SK-N-SH (cell line): ENCODE data around the gene PRDM5. TPM values are rescaled to one million over a fixed set of nuclear protein-coding genes. Genes with fewer than 3 reads are reported as not detected.

Experiments
- CTCF ChIA-PET: fragments of 300-600, 350-600 bp; formaldehyde crosslinking; extraction: SDS; loops from one replicate; lab custom pipeline; 2021; lab: Yijun Ruan, JAX
- POLR2A ChIA-PET: fragments of 350-600 bp; sonication (Branson Sonifier 250); formaldehyde crosslinking; extraction: SDS; loops from one replicate; lab custom pipeline; 2020; ENCODE audit warnings: antibody characterized with exemption, inconsistent platforms; lab: Yijun Ruan, JAX
- DNase-seq: peaks from one replicate; pipeline ENCODE4 v3.0.0; 2012
- H2AFZ ChIP-seq: fragments of 200-600 bp; sonication (generic); 2 replicates; pipeline ENCODE4 v1.8.1; 2016; ENCODE audit warnings: antibody characterized with exemption, mild to moderate bottlenecking, low read depth
- H3F3A ChIP-seq: fragments of 200-600 bp; sonication (generic); replicated peaks from 2 replicates; pipeline ENCODE3; 2016; ENCODE audit warnings: antibody characterized with exemption, mild to moderate bottlenecking; ENCODE audit not compliant: insufficient read depth
- H3K27ac ChIP-seq, 2 experiments: fragments of 200-500 bp in 1 of 2; fragments of 200-600 bp in 1 of 2; sonication (Bioruptor generic) in 1 of 2; sonication (generic), shearing (Covaris generic) in 1 of 2; 2 replicates each; pipeline versions ENCODE4 v1.5.1 to v1.6.1; 2014 to 2016; ENCODE audit warnings: low read depth in 2 of 2, inconsistent platforms in 1 of 2, low read length in 1 of 2, mild to moderate bottlenecking in 1 of 2, mixed read lengths in 1 of 2
- H3K27me3 ChIP-seq: fragments of 200-600 bp; sonication (generic), shearing (Covaris generic); 2 replicates; pipeline ENCODE4 v1.6.1; 2016; ENCODE audit warnings: mixed run types; ENCODE audit not compliant: insufficient read depth
- H3K36me3 ChIP-seq, 2 experiments: fragments of 200-500 bp in 1 of 2; fragments of 200-600 bp in 1 of 2; sonication (Bioruptor generic) in 1 of 2; sonication (generic) in 1 of 2; replicated peaks in 1 of 2; 2 replicates each; pipeline versions ENCODE3 to v1.5.1; 2014 to 2016; ENCODE audit warnings: low read length in 1 of 2, mild to moderate bottlenecking in 1 of 2; ENCODE audit not compliant: insufficient read depth in 2 of 2, control insufficient read depth in 1 of 2
- H3K4me1 ChIP-seq, 2 experiments: fragments of 200-500 bp in 1 of 2; fragments of 200-600 bp in 1 of 2; sonication (Bioruptor generic) in 1 of 2; sonication (generic), shearing (Covaris generic) in 1 of 2; 2 replicates each; pipeline versions ENCODE4 v1.5.1 to v1.6.1; 2014 to 2016; ENCODE audit warnings: low read depth in 1 of 2, low read length in 1 of 2, mixed run types in 1 of 2; ENCODE audit not compliant: insufficient read depth in 2 of 2, control insufficient read depth in 1 of 2
- H3K4me2 ChIP-seq: fragments of 200-600 bp; sonication (generic), shearing (Covaris generic); 2 replicates; pipeline ENCODE4 v1.6.1; 2017; ENCODE audit warnings: mixed run types
- H3K4me3 ChIP-seq, 2 experiments: fragments of 200-500 bp in 1 of 2; fragments of 200-600 bp in 1 of 2; sonication (Bioruptor generic) in 1 of 2; sonication (generic), shearing (Covaris generic) in 1 of 2; 2 replicates each; pipeline versions ENCODE4 v1.5.1 to v1.8.1; 2014 to 2016; ENCODE audit warnings: low read depth in 2 of 2, inconsistent platforms in 1 of 2, low read length in 1 of 2, mild to moderate bottlenecking in 1 of 2, mixed read lengths in 1 of 2, moderate library complexity in 1 of 2
- H3K79me2 ChIP-seq: fragments of 200-600 bp; sonication (generic); 2 replicates; pipeline ENCODE4 v1.8.1; 2017; ENCODE audit warnings: mild to moderate bottlenecking; ENCODE audit not compliant: insufficient read depth
- H3K9ac ChIP-seq: fragments of 200-600 bp; sonication (generic); 2 replicates; pipeline ENCODE4 v1.6.1; 2017; ENCODE audit warnings: mixed run types
- H3K9me2 ChIP-seq: fragments of 200-600 bp; sonication (generic); 2 replicates; pipeline ENCODE4 v1.6.1; 2017; ENCODE audit warnings: mixed run types
- H3K9me3 ChIP-seq: fragments of 200-600 bp; sonication (generic); 2 replicates; pipeline ENCODE4 v1.6.1; 2017; ENCODE audit warnings: mixed run types, mild to moderate bottlenecking, moderate library complexity
- H4K20me1 ChIP-seq: fragments of 200-600 bp; sonication (generic); 2 replicates; pipeline ENCODE4 v1.6.1; 2017; ENCODE audit warnings: mild to moderate bottlenecking, mixed run types; ENCODE audit not compliant: insufficient read depth
- ELF1 ChIP-seq: IDR thresholded peaks from 2 replicates; pipeline ENCODE4 v1.4.0; 2012
- EZH2phosphoT487 ChIP-seq: fragments of 200-600 bp; sonication (generic); IDR thresholded peaks from 2 replicates; pipeline ENCODE4 v1.6.1; 2017; ENCODE audit warnings: low read depth, mixed run types, mild to moderate bottlenecking, antibody characterized with exemption, moderate library complexity, borderline replicate concordance
- FOXJ3 ChIP-seq: sonication (generic); formaldehyde crosslinking; IDR thresholded peaks from 2 replicates; pipeline ENCODE4 v1.5.1; 2020; ENCODE audit warnings: mild to moderate bottlenecking, missing genetic modification reagents
- GATA2 ChIP-seq: sonication (generic); formaldehyde crosslinking; IDR thresholded peaks from 2 replicates; pipeline ENCODE4 v1.5.0; 2020; ENCODE audit warnings: mild to moderate bottlenecking, missing genetic modification reagents
- JUND ChIP-seq: IDR thresholded peaks from 2 replicates; pipeline ENCODE4 v1.4.0; 2012
- MAX ChIP-seq: IDR thresholded peaks from 2 replicates; pipeline ENCODE4 v1.4.0; 2012; ENCODE audit warnings: low read depth
- SMC3 ChIP-seq: IDR thresholded peaks from 2 replicates; pipeline ENCODE4 v1.6.1; 2012; ENCODE audit warnings: low read depth, low read length, improper control_type of control experiment
- TCF12 ChIP-seq: IDR thresholded peaks from 2 replicates; pipeline ENCODE4 v1.4.0; 2012
- TEAD4 ChIP-seq: IDR thresholded peaks from 2 replicates; pipeline ENCODE4 v1.4.0; 2012; ENCODE audit warnings: mild to moderate bottlenecking, borderline replicate concordance; ENCODE audit not compliant: insufficient read depth
- YY1 ChIP-seq: IDR thresholded peaks from 2 replicates; pipeline ENCODE4 v1.4.0; 2012; ENCODE audit warnings: low read depth, mild to moderate bottlenecking
- WGBS: methylation state at CpG from one replicate; pipeline ENCODE4 v1.1.6; 2017; ENCODE audit warnings: low lambda C conversion rate; 5-methylcytosine and 5-hydroxymethylcytosine counted together
- polyA plus RNA-seq, 3 experiments: library from polyadenylated mRNA; depleted of rRNA; stranded (reverse); fragments of >200 nt; gene quantifications; 2 replicates each; pipeline ENCODE4 v1.2.3, GENCODE V29; 2012
- TF ChIP-seq, protein P1 (sequence below): fragments of 200-600 bp; sonication (generic); IDR thresholded peaks from 2 replicates; pipeline ENCODE4 v1.6.1; 2017; ENCODE audit warnings: antibody characterized with exemption, mild to moderate bottlenecking, moderate library complexity
- TF ChIP-seq, protein P2 (sequence below): IDR thresholded peaks from 2 replicates; pipeline ENCODE4 v1.6.1; 2012; ENCODE audit warnings: mild to moderate bottlenecking, low read depth, low read length, moderate library complexity
- TF ChIP-seq, protein P3 (sequence below): IDR thresholded peaks from 2 replicates; pipeline ENCODE4; 2012

PRDM5 gene
- polyA plus RNA-seq, 1 of the 3 experiments (the other 2 are of a cell fraction): 3.8 TPM

DNA sequence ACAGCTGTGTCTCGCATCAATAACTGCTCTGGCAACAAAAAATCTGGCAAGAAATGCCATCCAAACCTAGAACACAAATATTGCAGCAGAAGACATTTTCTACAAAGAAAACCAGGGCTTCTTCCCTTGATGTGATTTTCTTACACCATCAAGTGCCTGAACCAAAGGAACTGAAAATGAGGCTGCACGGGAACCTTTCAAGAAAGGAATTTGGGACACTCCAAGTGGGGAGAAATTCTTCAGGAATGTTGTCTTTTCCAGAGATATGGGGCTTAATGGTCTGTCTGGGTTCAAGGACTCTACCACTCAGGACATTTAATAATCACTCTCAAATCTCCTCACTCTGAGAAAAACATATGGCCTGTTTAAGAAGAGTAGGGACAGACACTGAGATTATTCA is 57.6 kb downstream of the PRDM5 start:
- no peak overlapping the region for H3K4me2 ChIP-seq
- TF ChIP-seq FOXJ3 (CRISPR knock-in tag) (no peak), SMC3 (no peak), GATA2 (no peak), YY1 (no peak), MAX (no peak)
- TF ChIP-seq, protein P1, sequence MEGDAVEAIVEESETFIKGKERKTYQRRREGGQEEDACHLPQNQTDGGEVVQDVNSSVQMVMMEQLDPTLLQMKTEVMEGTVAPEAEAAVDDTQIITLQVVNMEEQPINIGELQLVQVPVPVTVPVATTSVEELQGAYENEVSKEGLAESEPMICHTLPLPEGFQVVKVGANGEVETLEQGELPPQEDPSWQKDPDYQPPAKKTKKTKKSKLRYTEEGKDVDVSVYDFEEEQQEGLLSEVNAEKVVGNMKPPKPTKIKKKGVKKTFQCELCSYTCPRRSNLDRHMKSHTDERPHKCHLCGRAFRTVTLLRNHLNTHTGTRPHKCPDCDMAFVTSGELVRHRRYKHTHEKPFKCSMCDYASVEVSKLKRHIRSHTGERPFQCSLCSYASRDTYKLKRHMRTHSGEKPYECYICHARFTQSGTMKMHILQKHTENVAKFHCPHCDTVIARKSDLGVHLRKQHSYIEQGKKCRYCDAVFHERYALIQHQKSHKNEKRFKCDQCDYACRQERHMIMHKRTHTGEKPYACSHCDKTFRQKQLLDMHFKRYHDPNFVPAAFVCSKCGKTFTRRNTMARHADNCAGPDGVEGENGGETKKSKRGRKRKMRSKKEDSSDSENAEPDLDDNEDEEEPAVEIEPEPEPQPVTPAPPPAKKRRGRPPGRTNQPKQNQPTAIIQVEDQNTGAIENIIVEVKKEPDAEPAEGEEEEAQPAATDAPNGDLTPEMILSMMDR: no peak
- TF ChIP-seq, protein P2, sequence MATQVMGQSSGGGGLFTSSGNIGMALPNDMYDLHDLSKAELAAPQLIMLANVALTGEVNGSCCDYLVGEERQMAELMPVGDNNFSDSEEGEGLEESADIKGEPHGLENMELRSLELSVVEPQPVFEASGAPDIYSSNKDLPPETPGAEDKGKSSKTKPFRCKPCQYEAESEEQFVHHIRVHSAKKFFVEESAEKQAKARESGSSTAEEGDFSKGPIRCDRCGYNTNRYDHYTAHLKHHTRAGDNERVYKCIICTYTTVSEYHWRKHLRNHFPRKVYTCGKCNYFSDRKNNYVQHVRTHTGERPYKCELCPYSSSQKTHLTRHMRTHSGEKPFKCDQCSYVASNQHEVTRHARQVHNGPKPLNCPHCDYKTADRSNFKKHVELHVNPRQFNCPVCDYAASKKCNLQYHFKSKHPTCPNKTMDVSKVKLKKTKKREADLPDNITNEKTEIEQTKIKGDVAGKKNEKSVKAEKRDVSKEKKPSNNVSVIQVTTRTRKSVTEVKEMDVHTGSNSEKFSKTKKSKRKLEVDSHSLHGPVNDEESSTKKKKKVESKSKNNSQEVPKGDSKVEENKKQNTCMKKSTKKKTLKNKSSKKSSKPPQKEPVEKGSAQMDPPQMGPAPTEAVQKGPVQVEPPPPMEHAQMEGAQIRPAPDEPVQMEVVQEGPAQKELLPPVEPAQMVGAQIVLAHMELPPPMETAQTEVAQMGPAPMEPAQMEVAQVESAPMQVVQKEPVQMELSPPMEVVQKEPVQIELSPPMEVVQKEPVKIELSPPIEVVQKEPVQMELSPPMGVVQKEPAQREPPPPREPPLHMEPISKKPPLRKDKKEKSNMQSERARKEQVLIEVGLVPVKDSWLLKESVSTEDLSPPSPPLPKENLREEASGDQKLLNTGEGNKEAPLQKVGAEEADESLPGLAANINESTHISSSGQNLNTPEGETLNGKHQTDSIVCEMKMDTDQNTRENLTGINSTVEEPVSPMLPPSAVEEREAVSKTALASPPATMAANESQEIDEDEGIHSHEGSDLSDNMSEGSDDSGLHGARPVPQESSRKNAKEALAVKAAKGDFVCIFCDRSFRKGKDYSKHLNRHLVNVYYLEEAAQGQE: no peak
- TF ChIP-seq, protein P3, sequence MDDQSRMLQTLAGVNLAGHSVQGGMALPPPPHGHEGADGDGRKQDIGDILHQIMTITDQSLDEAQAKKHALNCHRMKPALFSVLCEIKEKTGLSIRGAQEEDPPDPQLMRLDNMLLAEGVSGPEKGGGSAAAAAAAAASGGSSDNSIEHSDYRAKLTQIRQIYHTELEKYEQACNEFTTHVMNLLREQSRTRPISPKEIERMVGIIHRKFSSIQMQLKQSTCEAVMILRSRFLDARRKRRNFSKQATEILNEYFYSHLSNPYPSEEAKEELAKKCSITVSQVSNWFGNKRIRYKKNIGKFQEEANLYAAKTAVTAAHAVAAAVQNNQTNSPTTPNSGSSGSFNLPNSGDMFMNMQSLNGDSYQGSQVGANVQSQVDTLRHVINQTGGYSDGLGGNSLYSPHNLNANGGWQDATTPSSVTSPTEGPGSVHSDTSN: no peak
- TF ChIP-seq, all 33 proteins: peak for 0
- H3K4me3 ChIP-seq: no peak overlapping the region
- no peaks in the 10 kb centered on the region for H3K4me1 ChIP-seq
- H2AFZ ChIP-seq: no peak overlapping the region
- DNase-seq: no peak
- no peaks in the 10 kb centered on the region for H4K20me1 ChIP-seq
- no peak overlapping the region for H3K27ac ChIP-seq
- no peaks in the 10 kb centered on the region for H3K27me3 ChIP-seq
- ChIA-PET POLR2A (no interaction called here), CTCF (no interaction called here)
- H3K79me2 ChIP-seq: no peaks in the 10 kb centered on the region
- no peaks in the 10 kb centered on the region for H3K9me3 ChIP-seq
- WGBS: 96% methylated on average over 2 of the region's 2 CpGs
- H3F3A ChIP-seq: no peaks in the 10 kb centered on the region
- H3K9me2 ChIP-seq: no peaks in the 10 kb centered on the region
- H3K36me3 ChIP-seq: no peaks in the 10 kb centered on the region
- no peak overlapping the region for H3K9ac ChIP-seq

DNA sequence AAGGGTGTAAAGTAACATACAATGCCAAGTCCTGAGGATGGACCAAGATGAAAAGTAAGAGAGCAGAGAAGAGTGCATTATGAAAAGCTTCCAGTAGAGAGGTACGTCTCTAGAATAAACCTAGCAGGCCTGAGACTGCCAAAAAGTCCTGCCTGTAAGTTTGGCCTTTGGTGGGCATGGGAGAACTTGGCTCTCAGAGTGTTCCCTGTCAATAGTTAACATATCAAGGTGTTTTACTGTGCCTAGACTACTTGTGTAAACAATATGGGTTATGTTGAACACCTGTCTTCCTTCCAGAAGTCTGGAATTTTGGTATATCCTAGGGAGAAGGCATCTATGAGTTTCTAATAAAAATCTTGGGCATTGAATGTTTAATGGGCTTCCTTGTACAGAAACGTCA is 60.1 kb downstream of the PRDM5 start:
- Histone ChIP-seq H3K79me2 (no peaks in the 10 kb centered on the region), H3K4me1 (no peaks in the 10 kb centered on the region; a peak in 2 of 4 replicates), H3K9ac (no peak overlapping the region), H4K20me1 (no peaks in the 10 kb centered on the region), H3K27ac (no peak overlapping the region), H3F3A (no peaks in the 10 kb centered on the region), H3K4me3 (no peak overlapping the region), H3K9me3 (no peaks in the 10 kb centered on the region), H2AFZ (no peak overlapping the region), H3K4me2 (no peak overlapping the region), H3K36me3 (no peaks in the 10 kb centered on the region), H3K27me3 (no peaks in the 10 kb centered on the region), H3K9me2 (no peaks in the 10 kb centered on the region)
- no peak for TF ChIP-seq YY1
- TF ChIP-seq, protein P1: no peak
- no peak for TF ChIP-seq GATA2
- TF ChIP-seq ELF1: no peak
- TF ChIP-seq TCF12: no peak
- no peak for TF ChIP-seq EZH2phosphoT487
- no peak for TF ChIP-seq TEAD4
- no peak for TF ChIP-seq FOXJ3 (CRISPR knock-in tag)
- TF ChIP-seq MAX: no peak
- no peak for TF ChIP-seq JUND
- 96% methylated on average over 2 of the region's 2 CpGs for WGBS
- CTCF ChIA-PET: no interaction called here
- no peak for DNase-seq
- POLR2A ChIA-PET: no interaction called here
